HG03432 (cell line): Measurements from ENCODE around the gene PAQR5.
"Not testable (repeated sequence)": the region's sequence is repeated elsewhere in the genome, so short reads cannot be mapped to it uniquely, and the experiment has no call there.

ENCODE experiments used
- ATAC-seq: cut with Tn5 transposase; IDR thresholded peaks from one replicate; pipeline ENCODE4 v1.9.1; 2021; ENCODE audit warnings: mild to moderate bottlenecking, moderate library complexity; ENCODE audit not compliant: unreplicated experiment

PAQR5 gene

GRCh38 chr15:69292826-69293420 lies 5.8 kb upstream of the PAQR5 start:
- no peak for ATAC-seq

- ATAC-seq, result no peak
These were observed 4.7 kb upstream of the PAQR5 start for GRCh38 chr15:69293741-69294615.

GRCh38 chr15:69296606-69297005 lies 2.1 kb upstream of the PAQR5 start:
- ATAC-seq, result no peak

GRCh38 chr15:69297642-69298353 lies 914 bp upstream of the PAQR5 start:
- no peak for ATAC-seq

GRCh38 chr15:69298354-69298696 lies 387 bp upstream of the PAQR5 start:
- ATAC-seq, result no peak

- ATAC-seq, result no peak
These were observed 757 bp downstream of the PAQR5 start for GRCh38 chr15:69299451-69299886.

GRCh38 chr15:69299943-69300588 lies 1.4 kb downstream of the PAQR5 start:
- no peak for ATAC-seq

GRCh38 chr15:69301101-69301500 lies 2.4 kb downstream of the PAQR5 start:
- not testable (repeated sequence) for ATAC-seq

- ATAC-seq, result not testable (repeated sequence)
These were observed 3.4 kb downstream of the PAQR5 start for GRCh38 chr15:69302087-69302486.

GRCh38 chr15:69302929-69303328 lies 4.2 kb downstream of the PAQR5 start:
- ATAC-seq, result no peak

GRCh38 chr15:69303337-69304181 lies 4.8 kb downstream of the PAQR5 start:
- ATAC-seq, result no peak

- ATAC-seq, result no peak
These were observed 5.5 kb downstream of the PAQR5 start for GRCh38 chr15:69304182-69304545.

- ATAC-seq, result no peak
These were observed 6.7 kb downstream of the PAQR5 start for GRCh38 chr15:69305204-69305931.

- ATAC-seq, result no peak
These were observed 7.3 kb downstream of the PAQR5 start for GRCh38 chr15:69305933-69306568.

GRCh38 chr15:69307939-69308338 lies 9.2 kb downstream of the PAQR5 start:
- ATAC-seq, result no peak

GRCh38 chr15:69308949-69309348 lies 10.2 kb downstream of the PAQR5 start:
- no peak for ATAC-seq

- no peak for ATAC-seq
These were observed 12.6 kb downstream of the PAQR5 start for GRCh38 chr15:69311319-69311721.

GRCh38 chr15:69313432-69314000 lies 14.8 kb downstream of the PAQR5 start:
- ATAC-seq, result no peak

GRCh38 chr15:69314131-69314530 lies 15.4 kb downstream of the PAQR5 start:
- ATAC-seq, result no peak
